K562 (cell line): ENCODE results near the gene CBX8. TPM values are rescaled to one million over a fixed set of nuclear protein-coding genes. Genes with fewer than 3 reads are reported as not detected.

Experiments used
- CBFA2T3 ChIP-seq: fragments of 450-650 bp; IDR thresholded peaks from 2 replicates; pipeline ENCODE4 v1.6.1; 2017
- CHD4 ChIP-seq: fragments of 200-600 bp; sonication (generic); IDR thresholded peaks from 3 replicates; pipeline ENCODE4 v1.6.1; 2012; ENCODE audit warnings: low read depth, mild to moderate bottlenecking, mixed read lengths, low read length, inconsistent platforms; ENCODE audit not compliant: insufficient read depth, insufficient replicate concordance, poor library complexity, severe bottlenecking
- EHMT2 ChIP-seq: fragments of 450-650 bp; IDR thresholded peaks from 2 replicates; pipeline ENCODE4 v1.6.1; 2018; ENCODE audit warnings: antibody characterized with exemption
- FOXA3 ChIP-seq, 2 experiments: fragments of 450-650 bp in 1 of 2; sonication (generic) in 1 of 2; formaldehyde crosslinking; IDR thresholded peaks in 1 of 2; conservative IDR thresholded peaks in 1 of 2; 2 replicates each; pipeline versions ENCODE4 v1.4.0 to v1.8.0; 2020 to 2022; ENCODE audit warnings: mild to moderate bottlenecking in 2 of 2, missing genetic modification reagents in 1 of 2
- GTF2A2 ChIP-seq: IDR thresholded peaks from 2 replicates; pipeline ENCODE4 v1.6.1; 2016; ENCODE audit warnings: mild to moderate bottlenecking, missing genetic modification characterization, missing compliant biosample characterization
- JUNB ChIP-seq: fragments of 450-650 bp; formaldehyde crosslinking; conservative IDR thresholded peaks from 2 replicates; pipeline ENCODE4 v1.4.0; 2020; ENCODE audit warnings: mild to moderate bottlenecking
- NUFIP1 ChIP-seq: fragments of 450-650 bp; IDR thresholded peaks from 2 replicates; pipeline ENCODE4 v1.6.1; 2018; ENCODE audit not compliant: partially characterized antibody
- POLR2A ChIP-seq: fragments of 450-650 bp; conservative IDR thresholded peaks from 2 replicates; pipeline ENCODE4 v1.6.1; 2016
- POLR2AphosphoS5 ChIP-seq: IDR thresholded peaks from 2 replicates; pipeline ENCODE4 v1.6.1; 2011; ENCODE audit warnings: mild to moderate bottlenecking, low read depth, low read length, moderate library complexity; ENCODE audit not compliant: control insufficient read depth, insufficient read depth
- RBM39 ChIP-seq: fragments of 200-400 bp; formaldehyde crosslinking; optimal IDR thresholded peaks from 2 replicates; pipeline ENCODE3; 2018; ENCODE audit warnings: low read depth, low read length
- SRF ChIP-seq, 2 experiments: fragments of 250-450, 450-650 bp in 1 of 2; sonication (Bioruptor Pico) in 1 of 2; sonication (generic) in 1 of 2; formaldehyde crosslinking; IDR thresholded peaks; 2 replicates each; pipeline versions ENCODE4 v1.5.0 to v1.5.1; 2020 to 2022; ENCODE audit warnings: mild to moderate bottlenecking in 1 of 2, missing genetic modification reagents in 1 of 2
- STAT5B ChIP-seq: fragments of 250-450 bp; sonication (Bioruptor Pico); IDR thresholded peaks from 2 replicates; pipeline ENCODE4 v1.8.0; 2021; ENCODE audit warnings: mild to moderate bottlenecking, inconsistent platforms
- U2AF2 ChIP-seq: fragments of 200-400 bp; formaldehyde crosslinking; optimal IDR thresholded peaks from 2 replicates; pipeline ENCODE3; 2017; ENCODE audit warnings: low read depth, mild to moderate bottlenecking, low read length
- ZFP30 ChIP-seq: fragments of 250-450 bp; sonication (Bioruptor Pico); IDR thresholded peaks from 2 replicates; pipeline ENCODE4 v1.8.0; 2022; ENCODE audit warnings: moderate library complexity, mild to moderate bottlenecking, inconsistent platforms, borderline replicate concordance
- ZKSCAN8 ChIP-seq: fragments of 200-800 bp; sonication (Bioruptor generic); IDR thresholded peaks from 2 replicates; pipeline ENCODE4 v1.6.1; 2016; ENCODE audit warnings: missing genetic modification characterization, missing compliant biosample characterization
- ZNF165 ChIP-seq: fragments of 250-450 bp; sonication (Bioruptor Pico); IDR thresholded peaks from 2 replicates; pipeline ENCODE4 v1.4.0; 2020; ENCODE audit warnings: borderline replicate concordance
- polyA plus RNA-seq, 8 experiments: library from polyadenylated mRNA; depleted of rRNA in 4 of 8; stranded (reverse) in 5 of 8; unstranded in 3 of 8; fragments of >200 nt; fragmentation: Nextera tagmentation in 2 of 8; fragmentation: Illumina TruSeq in 1 of 8; extraction: Ambion mirVana in 2 of 8; extraction: Trizol in 1 of 8; gene quantifications; 2 replicates each; pipeline versions ENCODE4 v1.2.1 to v1.2.3, GENCODE V29; 2011 to 2014; ENCODE audit warnings: inconsistent platforms in 1 of 8, missing spikeins in 1 of 8
- total RNA-seq, 7 experiments: library from RNA; depleted of rRNA in 6 of 7; stranded (reverse); fragments of >200 nt in 6 of 7; fragmentation: Illumina TruSeq in 2 of 7; extraction: Trizol in 2 of 7; gene quantifications; 2 replicates each; pipeline versions ENCODE4 v1.2.1 to v1.2.3, GENCODE V29; 2011 to 2021; ENCODE audit warnings: low replicate concordance in 1 of 7
- TF ChIP-seq, protein P1 (sequence below): fragments of 250-450 bp; sonication (Bioruptor Pico); IDR thresholded peaks from 2 replicates; pipeline ENCODE4 v1.4.0; 2020; ENCODE audit warnings: borderline replicate concordance
- TF ChIP-seq, protein P2 (sequence below): fragments of 250-450 bp; sonication (Bioruptor Pico); IDR thresholded peaks from 2 replicates; pipeline ENCODE4 v1.8.0; 2022; ENCODE audit warnings: moderate library complexity, mild to moderate bottlenecking, inconsistent platforms
- TF ChIP-seq, protein P3 (sequence below): fragments of 450-650 bp; formaldehyde crosslinking; IDR thresholded peaks from 2 replicates; pipeline ENCODE4 v1.4.0; 2020; ENCODE audit warnings: mild to moderate bottlenecking, moderate library complexity
- TF ChIP-seq, protein P4 (sequence below): sonication (generic); formaldehyde crosslinking; IDR thresholded peaks from 2 replicates; pipeline ENCODE4 v1.8.1; 2022; ENCODE audit warnings: missing genetic modification reagents
- TF ChIP-seq, protein P5 (sequence below): fragments of 250-450 bp; sonication (Bioruptor Pico); IDR thresholded peaks from 2 replicates; pipeline ENCODE4 v1.5.0; 2021
- TF ChIP-seq, protein P6 (sequence below): fragments of 250-450 bp; sonication (Bioruptor Pico); IDR thresholded peaks from 2 replicates; pipeline ENCODE4 v1.9.0; 2021; ENCODE audit warnings: mild to moderate bottlenecking

The CBX8 gene
- total and polyA plus RNA-seq, 9 of the 15 experiments (the other 6 are each of a cell fraction or from before 2014, with no cell fraction given): 0.08 to 11.9 (median 2.6) TPM

GRCh38 chr17:79832218-79833109 is 35.6 kb upstream of the CBX8 start (continued):
- no peak for TF ChIP-seq JUNB (CRISPR knock-in tag)
- TF ChIP-seq ZNF165 (CRISPR knock-in tag): no peak
- TF ChIP-seq, protein P1, sequence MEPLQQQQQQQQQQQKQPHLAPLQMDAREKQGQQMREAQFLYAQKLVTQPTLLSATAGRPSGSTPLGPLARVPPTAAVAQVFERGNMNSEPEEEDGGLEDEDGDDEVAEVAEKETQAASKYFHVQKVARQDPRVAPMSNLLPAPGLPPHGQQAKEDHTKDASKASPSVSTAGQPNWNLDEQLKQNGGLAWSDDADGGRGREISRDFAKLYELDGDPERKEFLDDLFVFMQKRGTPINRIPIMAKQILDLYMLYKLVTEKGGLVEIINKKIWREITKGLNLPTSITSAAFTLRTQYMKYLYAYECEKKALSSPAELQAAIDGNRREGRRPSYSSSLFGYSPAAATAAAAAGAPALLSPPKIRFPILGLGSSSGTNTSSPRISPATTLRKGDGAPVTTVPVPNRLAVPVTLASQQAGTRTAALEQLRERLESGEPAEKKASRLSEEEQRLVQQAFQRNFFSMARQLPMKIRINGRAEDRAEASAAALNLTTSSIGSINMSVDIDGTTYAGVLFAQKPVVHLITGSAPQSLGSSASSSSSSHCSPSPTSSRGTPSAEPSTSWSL: no peak
- TF ChIP-seq CBFA2T3: no peak
- no peak for TF ChIP-seq SRF (CRISPR knock-in tag; IDR thresholded peaks at IDR 0.05)
- no peak for TF ChIP-seq ZFP30 (CRISPR knock-in tag)
- TF ChIP-seq, protein P2, sequence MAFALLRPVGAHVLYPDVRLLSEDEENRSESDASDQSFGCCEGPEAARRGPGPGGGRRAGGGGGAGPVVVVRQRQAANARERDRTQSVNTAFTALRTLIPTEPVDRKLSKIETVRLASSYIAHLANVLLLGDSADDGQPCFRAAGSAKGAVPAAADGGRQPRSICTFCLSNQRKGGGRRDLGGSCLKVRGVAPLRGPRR: no peak
- no peak for TF ChIP-seq RBM39
- TF ChIP-seq POLR2A: peak; percentile 43; the same call in 1 of the 2 replicates
- peak; percentile 27 for TF ChIP-seq CHD4
- TF ChIP-seq, protein P3, sequence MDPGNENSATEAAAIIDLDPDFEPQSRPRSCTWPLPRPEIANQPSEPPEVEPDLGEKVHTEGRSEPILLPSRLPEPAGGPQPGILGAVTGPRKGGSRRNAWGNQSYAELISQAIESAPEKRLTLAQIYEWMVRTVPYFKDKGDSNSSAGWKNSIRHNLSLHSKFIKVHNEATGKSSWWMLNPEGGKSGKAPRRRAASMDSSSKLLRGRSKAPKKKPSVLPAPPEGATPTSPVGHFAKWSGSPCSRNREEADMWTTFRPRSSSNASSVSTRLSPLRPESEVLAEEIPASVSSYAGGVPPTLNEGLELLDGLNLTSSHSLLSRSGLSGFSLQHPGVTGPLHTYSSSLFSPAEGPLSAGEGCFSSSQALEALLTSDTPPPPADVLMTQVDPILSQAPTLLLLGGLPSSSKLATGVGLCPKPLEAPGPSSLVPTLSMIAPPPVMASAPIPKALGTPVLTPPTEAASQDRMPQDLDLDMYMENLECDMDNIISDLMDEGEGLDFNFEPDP (CRISPR knock-in tag): 0 out of 2 replicates have a peak, but pooled peaks have one; percentile 30
- no peak for TF ChIP-seq STAT5B (CRISPR knock-in tag)
- no peak for TF ChIP-seq U2AF2
- TF ChIP-seq POLR2AphosphoS5: peak; percentile 0
- 0 out of 4 replicates have a peak, but pooled peaks of 1 of the 2 experiments have one; percentile 39 for TF ChIP-seq FOXA3 (CRISPR knock-in tag; conservative IDR thresholded peaks at IDR 0.05 in 1 of 2, IDR thresholded peaks at IDR 0.05 in 1 of 2)
- TF ChIP-seq GTF2A2: no peak
- TF ChIP-seq EHMT2: no peak
- no peak for TF ChIP-seq ZKSCAN8 (CRISPR knock-in tag)
- TF ChIP-seq NUFIP1: no peak
- TF ChIP-seq, protein P4, sequence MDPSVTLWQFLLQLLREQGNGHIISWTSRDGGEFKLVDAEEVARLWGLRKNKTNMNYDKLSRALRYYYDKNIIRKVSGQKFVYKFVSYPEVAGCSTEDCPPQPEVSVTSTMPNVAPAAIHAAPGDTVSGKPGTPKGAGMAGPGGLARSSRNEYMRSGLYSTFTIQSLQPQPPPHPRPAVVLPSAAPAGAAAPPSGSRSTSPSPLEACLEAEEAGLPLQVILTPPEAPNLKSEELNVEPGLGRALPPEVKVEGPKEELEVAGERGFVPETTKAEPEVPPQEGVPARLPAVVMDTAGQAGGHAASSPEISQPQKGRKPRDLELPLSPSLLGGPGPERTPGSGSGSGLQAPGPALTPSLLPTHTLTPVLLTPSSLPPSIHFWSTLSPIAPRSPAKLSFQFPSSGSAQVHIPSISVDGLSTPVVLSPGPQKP (CRISPR knock-in tag): no peak
- TF ChIP-seq, protein P5, sequence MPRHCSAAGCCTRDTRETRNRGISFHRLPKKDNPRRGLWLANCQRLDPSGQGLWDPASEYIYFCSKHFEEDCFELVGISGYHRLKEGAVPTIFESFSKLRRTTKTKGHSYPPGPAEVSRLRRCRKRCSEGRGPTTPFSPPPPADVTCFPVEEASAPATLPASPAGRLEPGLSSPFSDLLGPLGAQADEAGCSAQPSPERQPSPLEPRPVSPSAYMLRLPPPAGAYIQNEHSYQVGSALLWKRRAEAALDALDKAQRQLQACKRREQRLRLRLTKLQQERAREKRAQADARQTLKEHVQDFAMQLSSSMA (CRISPR knock-in tag): no peak
- TF ChIP-seq, protein P6, sequence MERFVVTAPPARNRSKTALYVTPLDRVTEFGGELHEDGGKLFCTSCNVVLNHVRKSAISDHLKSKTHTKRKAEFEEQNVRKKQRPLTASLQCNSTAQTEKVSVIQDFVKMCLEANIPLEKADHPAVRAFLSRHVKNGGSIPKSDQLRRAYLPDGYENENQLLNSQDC: no peak
